ENCODE data around the gene IFITM1. TPM values are rescaled to one million over a fixed set of nuclear protein-coding genes. Genes with fewer than 3 reads are reported as not detected.
"Not testable (repeated sequence)": the region's sequence is repeated elsewhere in the genome, so short reads cannot be mapped to it uniquely, and the experiment has no call there.

IFITM1 gene
- total RNA-seq, 4 donors from 2014 or later: 29.9 to 138 (median 112) TPM

DNA sequence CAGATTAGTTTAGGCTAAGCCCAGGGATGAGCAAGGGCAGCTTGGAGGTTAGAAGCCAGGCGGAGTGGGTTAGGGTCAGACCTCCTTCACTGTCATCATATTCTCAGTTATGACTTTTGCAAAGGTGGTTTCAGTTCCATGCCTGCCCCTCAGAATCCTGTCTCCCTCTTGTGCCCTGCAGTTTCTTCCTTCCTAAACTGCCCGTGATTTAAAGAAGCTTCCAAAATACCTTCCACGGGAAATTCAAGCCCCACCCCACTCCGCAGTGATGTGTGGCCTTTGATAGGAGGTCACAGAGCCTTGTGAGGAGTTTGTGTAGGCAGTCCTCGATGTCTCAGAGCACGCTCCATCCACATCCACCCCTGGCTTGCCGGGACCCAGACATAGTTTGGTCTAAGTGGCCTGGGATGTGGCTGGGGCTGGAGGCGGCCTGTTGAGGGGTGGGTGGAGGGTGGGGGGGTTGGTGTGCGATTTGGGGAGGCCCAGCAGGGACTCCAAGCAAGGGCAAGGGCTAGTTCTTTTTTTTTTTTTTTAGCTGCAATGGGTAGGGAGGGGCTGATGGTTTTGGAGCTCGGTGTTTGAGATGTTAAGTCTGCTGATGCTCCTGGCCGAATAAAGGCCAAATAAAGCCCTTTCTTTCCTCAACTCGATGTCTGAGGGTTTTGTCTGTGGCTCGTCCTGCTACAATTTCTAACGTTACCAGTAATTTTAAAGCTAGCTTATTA lies 1.6 kb upstream of the IFITM1 start:
- peaks cover 0 to 66% (median 14%) of the 10 kb centered on the region in 3 donors for H3K4me1 ChIP-seq
- WGBS, 2 donors (ENCODE audit: low coverage in 1 of 2): 59 to 73% methylated on average over 6 to 10 of the region's 14 CpGs
- no peaks in the 10 kb centered on the region for H3K9me3 ChIP-seq
- peak overlapping the region in 3 of 4 donors; percentile 66 to 85 (median 82) for H3K27ac ChIP-seq
- peaks cover 17% of the 10 kb centered on the region for H3K27me3 ChIP-seq
- no peak for ATAC-seq
- H3K36me3 ChIP-seq: peaks cover 0 to 13% of the 10 kb centered on the region in 2 donors
- H3K4me3 ChIP-seq: peak overlapping the region in 1 of 2 donors; percentile 44
- TF ChIP-seq EP300 (IDR thresholded peaks at IDR 0.05): no peak
- TF ChIP-seq, protein P1, sequence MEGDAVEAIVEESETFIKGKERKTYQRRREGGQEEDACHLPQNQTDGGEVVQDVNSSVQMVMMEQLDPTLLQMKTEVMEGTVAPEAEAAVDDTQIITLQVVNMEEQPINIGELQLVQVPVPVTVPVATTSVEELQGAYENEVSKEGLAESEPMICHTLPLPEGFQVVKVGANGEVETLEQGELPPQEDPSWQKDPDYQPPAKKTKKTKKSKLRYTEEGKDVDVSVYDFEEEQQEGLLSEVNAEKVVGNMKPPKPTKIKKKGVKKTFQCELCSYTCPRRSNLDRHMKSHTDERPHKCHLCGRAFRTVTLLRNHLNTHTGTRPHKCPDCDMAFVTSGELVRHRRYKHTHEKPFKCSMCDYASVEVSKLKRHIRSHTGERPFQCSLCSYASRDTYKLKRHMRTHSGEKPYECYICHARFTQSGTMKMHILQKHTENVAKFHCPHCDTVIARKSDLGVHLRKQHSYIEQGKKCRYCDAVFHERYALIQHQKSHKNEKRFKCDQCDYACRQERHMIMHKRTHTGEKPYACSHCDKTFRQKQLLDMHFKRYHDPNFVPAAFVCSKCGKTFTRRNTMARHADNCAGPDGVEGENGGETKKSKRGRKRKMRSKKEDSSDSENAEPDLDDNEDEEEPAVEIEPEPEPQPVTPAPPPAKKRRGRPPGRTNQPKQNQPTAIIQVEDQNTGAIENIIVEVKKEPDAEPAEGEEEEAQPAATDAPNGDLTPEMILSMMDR (IDR thresholded peaks at IDR 0.05): no peak
- TF ChIP-seq POLR2A (IDR thresholded peaks at IDR 0.05): no peak
- no peak for TF ChIP-seq POLR2AphosphoS5 (IDR thresholded peaks at IDR 0.05)

DNA sequence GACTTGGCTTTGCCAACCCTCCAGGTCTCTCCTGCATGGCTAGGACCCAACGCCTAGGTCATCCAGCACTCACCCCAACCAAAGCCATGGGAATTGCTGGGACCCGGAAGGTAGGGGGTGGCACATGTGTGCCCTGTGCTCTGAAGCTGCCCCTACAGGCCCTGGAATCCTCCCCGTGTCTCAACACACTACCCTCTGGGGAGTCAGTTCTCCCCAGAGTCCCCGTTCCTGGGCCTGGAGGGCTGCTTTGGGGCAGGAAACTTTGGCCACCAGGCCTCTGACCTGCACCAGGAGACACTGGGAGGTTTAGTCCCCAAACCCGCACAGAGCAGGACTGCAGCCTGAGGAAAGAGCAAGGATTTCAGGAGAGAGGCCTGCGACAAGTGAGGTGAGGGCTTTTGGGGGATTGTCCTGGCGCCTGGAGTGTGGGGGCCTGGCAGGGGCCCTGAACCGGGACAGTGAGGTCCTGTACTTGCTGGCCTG lies 495 bp upstream of the IFITM1 start:
- Histone ChIP-seq H3K27me3 (peaks cover 17% of the 10 kb centered on the region), H3K4me3 (peak overlapping the region in 1 of 2 donors; percentile 56), H3K27ac (peak overlapping the region; percentile 22 to 85 (median 82)), H3K9me3 (no peaks in the 10 kb centered on the region), H3K36me3 (peaks cover 0 to 13% of the 10 kb centered on the region in 2 donors), H3K4me1 (peaks cover 0 to 63% (median 17%) of the 10 kb centered on the region in 3 donors)
- no CpG with 5 or more reads among the region's 8 CpGs for WGBS, 2 donors (ENCODE audit: low coverage in 1 of 2)
- ATAC-seq: no peak
- TF ChIP-seq POLR2AphosphoS5 (IDR thresholded peaks at IDR 0.05) (no peak), POLR2A (IDR thresholded peaks at IDR 0.05) (no peak), EP300 (IDR thresholded peaks at IDR 0.05) (no peak)
- TF ChIP-seq, protein P1 (IDR thresholded peaks at IDR 0.05): no peak

DNA sequence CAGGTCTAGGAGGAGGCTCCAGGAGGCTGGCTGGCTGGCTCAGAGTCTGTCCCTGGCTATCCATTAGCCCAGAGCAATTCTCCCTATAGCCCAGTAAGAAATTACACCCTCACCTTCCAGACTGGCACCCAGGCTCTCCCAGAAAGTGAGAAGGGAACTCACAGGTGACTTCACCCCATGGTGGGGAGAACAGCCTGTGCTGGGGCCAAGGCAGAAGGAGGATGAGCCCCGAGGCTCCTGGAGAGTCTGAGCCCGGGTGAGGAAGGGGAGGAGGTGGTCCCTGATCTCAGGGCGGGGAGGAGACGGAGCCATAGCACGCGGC lies 675 bp downstream of the IFITM1 start:
- Histone ChIP-seq H3K36me3 (peaks cover 0 to 13% of the 10 kb centered on the region in 2 donors), H3K4me1 (peaks cover 0 to 55% (median 13%) of the 10 kb centered on the region in 3 donors), H3K27me3 (peaks cover 17% of the 10 kb centered on the region), H3K27ac (peak overlapping the region; percentile 1 to 85 (median 82)), H3K4me3 (peak overlapping the region; percentile 27 to 56)
- WGBS, 2 donors (ENCODE audit: low coverage in 1 of 2): no CpG with 5 or more reads among the region's 6 CpGs
- H3K9me3 ChIP-seq, ATAC-seq: not testable (repeated sequence)

DNA sequence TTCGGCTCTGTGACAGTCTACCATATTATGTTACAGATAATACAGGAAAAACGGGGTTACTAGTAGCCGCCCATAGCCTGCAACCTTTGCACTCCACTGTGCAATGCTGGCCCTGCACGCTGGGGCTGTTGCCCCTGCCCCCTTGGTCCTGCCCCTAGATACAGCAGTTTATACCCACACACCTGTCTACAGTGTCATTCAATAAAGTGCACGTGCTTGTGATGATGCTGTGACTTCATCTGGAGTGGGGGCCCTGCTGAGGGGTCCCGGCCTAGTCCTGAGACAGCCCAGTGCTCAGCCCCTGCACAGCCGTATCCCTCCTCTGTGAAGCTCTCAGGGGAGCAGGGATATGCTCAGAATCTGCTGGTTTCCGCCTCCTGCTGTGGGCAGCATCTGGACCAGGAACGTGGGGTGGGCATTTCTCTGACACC lies 1.2 kb downstream of the IFITM1 start:
- TF ChIP-seq POLR2AphosphoS5 (IDR thresholded peaks at IDR 0.05) (no peak), EP300 (IDR thresholded peaks at IDR 0.05) (no peak), POLR2A (IDR thresholded peaks at IDR 0.05) (no peak)
- TF ChIP-seq, protein P1 (IDR thresholded peaks at IDR 0.05): no peak
- WGBS, 2 donors (ENCODE audit: low coverage in 1 of 2): 20 to 68% methylated on average over 1 to 3 of the region's 9 CpGs

DNA sequence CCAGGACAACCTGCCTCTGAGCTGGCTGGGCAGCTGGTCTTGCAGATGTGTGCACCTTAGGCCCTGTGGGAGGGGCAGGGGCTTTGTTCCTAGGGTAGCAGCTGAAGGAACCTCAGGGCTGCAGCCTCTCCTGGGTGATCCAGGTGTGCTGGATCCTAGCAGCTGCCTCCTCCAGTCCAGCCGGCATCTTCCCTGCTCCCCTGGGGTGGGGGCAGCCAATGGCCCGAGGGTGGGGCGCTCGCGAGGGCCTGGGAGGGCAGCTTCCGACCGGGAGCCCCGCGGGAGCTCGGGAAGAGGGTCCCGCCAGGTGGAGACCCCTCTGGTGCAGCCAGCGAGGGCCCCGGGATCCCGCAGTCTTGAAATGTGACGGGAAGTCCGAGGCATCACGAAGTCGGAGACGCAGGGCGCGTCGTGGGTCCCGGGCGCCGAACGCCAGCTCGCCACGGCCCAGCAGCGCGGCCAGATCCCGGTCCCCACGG lies 1.7 kb downstream of the IFITM1 start:
- ATAC-seq: no peak
- Histone ChIP-seq H3K4me1 (peaks cover 0 to 49% (median 9%) of the 10 kb centered on the region in 3 donors), H3K4me3 (peak overlapping the region; percentile 27 to 56), H3K36me3 (peaks cover 0 to 13% of the 10 kb centered on the region in 2 donors), H3K27me3 (peaks cover 17% of the 10 kb centered on the region), H3K9me3 (no peaks in the 10 kb centered on the region), H3K27ac (peak overlapping the region in 3 of 4 donors; percentile 81 to 85 (median 82))
- WGBS, 2 donors (ENCODE audit: low coverage in 1 of 2): no CpG with 5 or more reads among the region's 32 CpGs
- TF ChIP-seq, protein P1 (IDR thresholded peaks at IDR 0.05): no peak
- no peak for TF ChIP-seq EP300 (IDR thresholded peaks at IDR 0.05)
- no peak for TF ChIP-seq POLR2A (IDR thresholded peaks at IDR 0.05)
- TF ChIP-seq POLR2AphosphoS5 (IDR thresholded peaks at IDR 0.05): no peak

More for the DNA sequence above, 1.2 kb downstream of the IFITM1 start:
- ATAC-seq: no peak
- Histone ChIP-seq H3K36me3 (peaks cover 0 to 13% of the 10 kb centered on the region in 2 donors), H3K9me3 (no peaks in the 10 kb centered on the region), H3K4me3 (peak overlapping the region; percentile 27 to 56), H3K27me3 (peaks cover 17% of the 10 kb centered on the region), H3K27ac (peak overlapping the region in 3 of 4 donors; percentile 81 to 85 (median 82)), H3K4me1 (peaks cover 0 to 49% (median 9%) of the 10 kb centered on the region in 3 donors)
